ENCODE results near the gene APPL1.
"Not testable (repeated sequence)": the region's sequence is repeated elsewhere in the genome, so short reads cannot be mapped to it uniquely, and the experiment has no call there.

The APPL1 gene

GRCh38 chr3:57268416-57268815 lies 40.9 kb downstream of the APPL1 start:
- no peak for DNase-seq (ENCODE audit: low spot score)

- DNase-seq (ENCODE audit: low spot score) = no peak
Measured at GRCh38 chr3:57274845-57275244, 47.3 kb downstream of the APPL1 start.

GRCh38 chr3:57275393-57275792 lies 47.9 kb downstream of the APPL1 start:
- no peak for DNase-seq (ENCODE audit: low spot score)

DNA sequence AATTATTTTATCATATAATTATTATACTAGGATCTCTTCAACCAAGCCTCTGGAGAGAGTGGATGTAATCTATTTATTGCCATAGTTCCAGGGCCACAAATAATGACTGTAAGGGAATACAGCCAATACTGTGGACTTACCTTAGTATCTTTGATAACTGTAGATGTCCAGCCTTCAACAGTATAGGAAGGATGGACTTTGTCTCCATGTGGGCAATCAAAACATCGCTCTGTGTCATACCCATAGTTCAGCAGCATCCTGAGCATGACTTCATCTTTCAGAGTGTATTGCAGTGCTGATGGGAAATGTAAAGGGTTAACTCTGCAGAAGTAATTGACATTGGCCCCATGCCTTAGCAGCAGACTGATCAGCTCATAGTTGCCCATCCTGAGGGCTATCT lies 50.7 kb downstream of the APPL1 start:
- DNase-seq (ENCODE audit: low spot score) = no peak

- no peak for DNase-seq (ENCODE audit: low spot score)
Measured at GRCh38 chr3:57279685-57280084, 52.2 kb downstream of the APPL1 start.

GRCh38 chr3:57281715-57282114 lies 54.2 kb downstream of the APPL1 start:
- no peak for DNase-seq (ENCODE audit: low spot score)

DNA sequence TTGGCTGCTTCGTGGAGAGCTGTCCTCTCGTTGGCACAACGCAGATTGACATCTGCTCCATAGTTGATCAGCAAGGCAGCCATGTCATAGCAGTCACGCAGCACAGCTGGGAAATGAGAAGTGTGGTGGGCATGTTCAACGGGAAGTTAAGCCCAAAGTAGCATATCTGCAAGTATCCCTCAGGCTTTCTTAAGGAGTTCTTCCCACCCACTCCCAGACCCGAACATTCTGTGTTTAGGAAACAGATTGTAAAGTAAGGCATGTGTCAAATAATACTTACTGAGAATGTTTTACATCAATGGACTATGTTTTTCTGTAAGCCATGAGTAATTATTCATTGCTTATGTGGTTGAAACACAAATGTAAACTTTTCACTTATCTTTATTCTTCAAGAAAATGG lies 55.8 kb downstream of the APPL1 start:
- no peak for DNase-seq (ENCODE audit: low spot score)

DNA sequence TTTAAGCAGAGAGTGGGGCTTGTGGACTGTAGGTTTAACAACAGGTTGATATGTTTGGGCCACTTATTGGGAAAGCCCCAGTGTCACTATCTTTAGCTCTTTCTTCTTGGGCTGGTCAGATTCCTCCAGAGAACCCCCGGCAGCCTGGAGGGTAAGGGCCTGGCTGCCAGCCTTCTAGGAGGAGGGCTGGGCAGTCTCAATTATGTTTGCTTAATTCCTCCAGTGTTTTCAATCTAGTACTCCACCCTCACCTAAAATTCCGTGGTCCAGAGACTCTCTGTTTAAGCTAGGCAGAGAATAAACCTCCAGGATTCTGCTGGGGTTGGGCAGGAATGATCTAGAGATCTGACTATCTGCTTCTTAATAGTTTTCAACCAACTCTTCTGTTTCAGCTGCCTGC lies 59.7 kb downstream of the APPL1 start:
- no peak for DNase-seq (ENCODE audit: low spot score)

DNA sequence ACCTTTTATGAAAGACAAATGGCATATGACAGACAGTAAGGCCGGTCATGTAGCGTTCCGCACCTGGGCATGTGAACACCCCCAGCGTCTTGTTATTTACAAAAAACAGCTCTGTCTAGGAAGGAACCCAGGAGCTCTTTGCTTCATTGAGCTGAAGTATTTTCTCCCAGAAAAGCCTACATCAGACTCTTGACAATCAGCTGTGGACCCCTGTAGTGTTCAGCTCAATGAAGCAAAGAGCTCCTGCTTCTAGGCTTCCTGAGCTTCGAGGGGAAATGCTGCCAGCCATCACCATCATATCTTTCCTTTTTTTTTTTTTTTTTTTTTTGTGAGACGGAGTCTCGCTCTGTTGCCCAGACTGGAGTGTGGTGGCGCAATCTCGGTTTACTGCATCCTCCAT lies 60.9 kb downstream of the APPL1 start:
- DNase-seq (ENCODE audit: low spot score) = no peak

DNA sequence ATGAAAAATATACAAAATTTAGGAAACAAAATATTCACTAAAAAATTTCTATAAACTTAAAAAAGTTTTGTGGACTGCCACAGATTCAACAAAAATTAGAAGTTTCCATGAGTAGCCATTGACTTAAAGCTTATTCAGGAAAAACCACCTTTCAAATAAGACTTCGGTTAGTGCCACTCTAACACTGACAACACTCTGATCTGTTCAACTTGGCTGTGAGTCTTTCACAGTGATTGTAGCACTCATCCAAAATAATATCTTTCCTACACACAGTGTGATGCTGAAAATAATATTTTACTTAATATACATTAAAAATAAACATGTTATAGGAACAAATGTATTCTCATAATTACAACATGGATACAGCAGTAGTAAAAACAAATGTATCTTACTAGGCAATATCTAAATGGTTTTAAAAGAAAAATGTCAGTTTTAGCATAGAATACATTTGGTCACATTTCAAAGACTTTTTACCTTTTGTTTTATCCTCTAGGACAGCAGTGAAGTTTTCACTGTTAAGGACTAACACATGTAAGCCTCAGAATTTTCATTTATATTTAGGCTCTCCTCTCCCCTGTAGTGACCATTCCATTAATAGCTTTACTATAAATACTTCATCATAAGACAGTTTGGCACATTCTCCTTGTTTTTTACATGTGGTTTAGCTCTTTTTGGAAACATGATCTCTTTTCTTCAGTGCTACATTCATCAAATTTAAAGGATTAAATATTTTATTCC lies 64.8 kb downstream of the APPL1 start, which contains the start of gene ASB14:
Gene ASB14 (minus strand): TSS at position 527 of the 738 bp plus-strand sequence. CDS start 652 bp downstream, outside the sequence.
- no peak for DNase-seq (ENCODE audit: low spot score)

DNA sequence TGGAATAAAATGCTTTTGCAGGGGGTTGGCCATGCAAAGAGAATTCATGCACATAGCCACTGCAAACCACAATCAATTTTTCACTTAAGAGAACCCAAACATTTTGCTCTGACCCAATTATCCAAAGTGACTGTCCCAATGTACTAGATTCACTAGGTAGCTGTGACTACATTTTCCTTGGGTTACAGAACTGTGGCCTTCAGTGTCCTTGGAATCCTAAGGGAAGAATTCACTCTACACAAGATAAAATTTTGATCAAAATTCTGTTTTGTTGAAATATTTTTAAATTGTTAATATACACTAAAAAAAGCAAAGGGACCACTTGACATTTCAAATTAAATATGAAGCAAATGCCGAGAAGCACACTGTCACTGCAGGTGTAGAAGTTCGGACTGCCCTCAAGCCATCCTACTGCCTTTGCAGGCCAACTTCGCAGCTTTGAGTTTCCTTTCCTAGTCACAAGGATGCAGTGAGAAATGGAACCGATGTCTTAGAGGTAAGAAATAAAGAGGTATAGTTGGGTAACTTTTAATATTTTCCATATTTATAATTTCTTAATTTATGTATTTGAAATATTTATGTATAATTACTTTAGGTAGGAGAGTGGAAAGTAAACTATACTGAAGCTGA lies 65.5 kb downstream of the APPL1 start:
- DNase-seq (ENCODE audit: low spot score) = no peak

DNA sequence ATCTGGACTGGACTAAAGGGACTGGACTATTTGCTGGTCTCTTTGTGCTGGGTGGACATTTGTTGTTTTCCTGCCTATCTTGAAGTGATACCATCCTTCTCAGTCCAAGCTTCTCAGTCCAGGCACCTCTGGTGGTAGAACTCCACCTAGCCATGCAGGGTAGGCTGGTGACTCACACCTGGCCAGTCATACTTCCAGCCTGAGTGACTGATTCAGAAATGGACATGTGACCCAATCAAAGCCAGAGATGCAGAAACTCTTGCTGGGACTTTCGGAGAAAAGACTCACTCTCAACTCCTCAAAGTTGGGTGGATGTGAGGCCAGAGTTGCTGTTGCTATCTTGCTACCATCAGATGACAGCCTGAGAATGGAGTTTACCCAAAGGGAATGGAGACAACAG lies 70.5 kb downstream of the APPL1 start:
- DNase-seq (ENCODE audit: low spot score) = no peak

- not testable (repeated sequence) for DNase-seq (ENCODE audit: low spot score)
Measured at GRCh38 chr3:57303520-57303919, 76.0 kb downstream of the APPL1 start.

- no peak for DNase-seq (ENCODE audit: low spot score)
Measured at GRCh38 chr3:57309769-57310360, 82.3 kb downstream of the APPL1 start.

DNA sequence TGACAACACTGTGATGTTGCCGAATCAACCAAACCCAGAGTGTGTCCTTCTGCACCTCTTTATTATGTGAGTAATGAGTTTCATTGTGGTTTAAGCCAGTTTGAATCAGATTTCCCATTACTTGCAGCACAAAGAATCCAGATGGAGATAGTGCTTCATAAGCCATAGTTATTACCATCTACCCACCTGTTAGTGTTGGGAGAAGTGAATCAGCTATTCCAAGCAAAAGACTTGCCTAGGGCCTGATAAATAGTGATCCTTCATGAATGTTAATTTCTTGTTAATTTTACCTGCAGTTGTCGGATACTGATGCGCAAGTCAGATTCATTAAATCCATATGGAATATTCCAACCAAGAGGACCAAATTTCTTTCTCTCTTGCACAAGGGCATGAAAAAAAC lies 86.7 kb downstream of the APPL1 start:
- no peak for DNase-seq (ENCODE audit: low spot score)

Data from SK-N-DZ (cell line).